AG09319 (cell line): Measurements from ENCODE around the gene PRDM13.

Experiments used
- DNase-seq: peaks from one replicate; pipeline ENCODE4 v3.0.0-alpha.2; 2010; ENCODE audit warnings: low read depth; ENCODE audit errors: extremely low read depth
- CTCF ChIP-seq: IDR thresholded peaks from 2 replicates; pipeline ENCODE4 v1.5.1; 2011; ENCODE audit warnings: low read depth, mild to moderate bottlenecking, inconsistent platforms, low read length, moderate library complexity

The PRDM13 gene

GRCh38 chr6:99609905-99610489, 3.4 kb downstream of the PRDM13 start:
- DNase-seq, result no peak
- no peak for TF ChIP-seq CTCF

- TF ChIP-seq CTCF, result no peak
- no peak for DNase-seq
Measured at GRCh38 chr6:99611148-99611547, 4.5 kb downstream of the PRDM13 start.

- no peak for TF ChIP-seq CTCF
- no peak for DNase-seq
Measured at GRCh38 chr6:99612551-99613408, 6.1 kb downstream of the PRDM13 start.

GRCh38 chr6:99613409-99613704, 6.7 kb downstream of the PRDM13 start:
- no peak for DNase-seq
- peak; percentile 40 for TF ChIP-seq CTCF

GRCh38 chr6:99613705-99614429, 7.2 kb downstream of the PRDM13 start:
- no peak for TF ChIP-seq CTCF
- no peak for DNase-seq

GRCh38 chr6:99614430-99615186, 8.0 kb downstream of the PRDM13 start:
- DNase-seq, result no peak
- no peak for TF ChIP-seq CTCF
